GM19193 (cell line): ENCODE results near the gene CAMKMT.

Experiments used
- POLR2A ChIP-seq: IDR thresholded peaks from 4 replicates; pipeline ENCODE4 v1.6.1; 2011; ENCODE audit not compliant: insufficient read depth, insufficient read length; ENCODE audit errors: extremely low read depth

CAMKMT gene

GRCh38 chr2:44543773-44544725, 182.3 kb downstream of the CAMKMT start:
- no peak for TF ChIP-seq POLR2A

- TF ChIP-seq POLR2A: no peak
Measured at GRCh38 chr2:44545005-44545404, 183.3 kb downstream of the CAMKMT start.

GRCh38 chr2:44546459-44547127, 184.8 kb downstream of the CAMKMT start:
- no peak for TF ChIP-seq POLR2A

- no peak for TF ChIP-seq POLR2A
Measured at GRCh38 chr2:44547718-44548117, 186.0 kb downstream of the CAMKMT start.

- TF ChIP-seq POLR2A: no peak
Measured at GRCh38 chr2:44548221-44549098, 186.7 kb downstream of the CAMKMT start.

GRCh38 chr2:44549099-44549471, 187.3 kb downstream of the CAMKMT start:
- TF ChIP-seq POLR2A: no peak

GRCh38 chr2:44549856-44550255, 188.1 kb downstream of the CAMKMT start:
- TF ChIP-seq POLR2A: no peak

- TF ChIP-seq POLR2A: no peak
Measured at GRCh38 chr2:44550561-44550960, 188.8 kb downstream of the CAMKMT start.

GRCh38 chr2:44551497-44551896, 189.8 kb downstream of the CAMKMT start:
- TF ChIP-seq POLR2A: no peak

GRCh38 chr2:44553456-44553855, 191.7 kb downstream of the CAMKMT start:
- TF ChIP-seq POLR2A: no peak

GRCh38 chr2:44555700-44556099, 194.0 kb downstream of the CAMKMT start:
- no peak for TF ChIP-seq POLR2A

GRCh38 chr2:44559108-44559507, 197.4 kb downstream of the CAMKMT start:
- TF ChIP-seq POLR2A: no peak

GRCh38 chr2:44560352-44560751, 198.6 kb downstream of the CAMKMT start:
- TF ChIP-seq POLR2A: no peak

- no peak for TF ChIP-seq POLR2A
Measured at GRCh38 chr2:44560941-44561340, 199.2 kb downstream of the CAMKMT start.

- no peak for TF ChIP-seq POLR2A
Measured at GRCh38 chr2:44562737-44563136, 201.0 kb downstream of the CAMKMT start.
